HCT116 (cell line): Measurements from ENCODE around the gene SRRM1. TPM values are rescaled to one million over a fixed set of nuclear protein-coding genes. Genes with fewer than 3 reads are reported as not detected.

Source experiments
- ATAC-seq: fragments of 200-7000 bp; cut with Tn5 transposase; 2 replicates; pipeline ENCODE4 v1.9.1; 2020; ENCODE audit warnings: mild to moderate bottlenecking, moderate library complexity
- BruUV-seq: library from RNA; stranded (reverse); fragments of 400-500 nt; replicated peaks from 2 replicates; lab custom pipeline; 2021; lab: Mats Ljungman, UMichigan
- CTCF ChIA-PET: fragments of 300-600 bp; sonication (Branson Sonifier 250); formaldehyde crosslinking; loops from one replicate; lab custom pipeline; 2021; ENCODE audit warnings: antibody characterized with exemption; lab: Charles Lee
- POLR2A ChIA-PET: fragments of 300-600, 350-600 bp; sonication (Branson Sonifier 250); formaldehyde crosslinking; loops from one replicate; lab custom pipeline; 2021; ENCODE audit warnings: antibody characterized with exemption; lab: Charles Lee
- RAD21 ChIA-PET, 2 experiments: fragments of 300-600 bp; sonication (Branson Sonifier 250); formaldehyde crosslinking; loops; one replicate each; lab custom pipeline; 2023; ENCODE audit warnings: low total read pairs in 2 of 2; ENCODE audit not compliant: uncharacterized antibody in 2 of 2, unreplicated experiment in 2 of 2, low non-redundant PET in 1 of 2; lab: Charles Lee
- DNase-seq: peaks from one replicate; pipeline ENCODE4 v3.0.0-alpha.2; 2010; ENCODE audit warnings: low read depth, low spot score
- H2AFZ ChIP-seq: fragments of 200-600 bp; shearing (Covaris generic), sonication (generic); 2 replicates; pipeline ENCODE4 v1.6.1; 2017; ENCODE audit warnings: low read depth, mixed run types, mixed read lengths, antibody characterized with exemption, low read length; ENCODE audit not compliant: poor library complexity, severe bottlenecking
- H3K27ac ChIP-seq: 2 replicates; pipeline ENCODE4 v1.5.1; 2012; ENCODE audit warnings: low read depth, low read length
- H3K27me3 ChIP-seq: fragments of 200-600 bp; sonication (generic); 2 replicates; pipeline ENCODE4 v1.6.1; 2016; ENCODE audit warnings: mixed run types, low read length, mixed read lengths; ENCODE audit not compliant: insufficient read depth
- H3K36me3 ChIP-seq, 2 experiments: fragments of 200-500 bp in 1 of 2; fragments of 200-600 bp in 1 of 2; sonication (Bioruptor generic) in 1 of 2; sonication (generic) in 1 of 2; 2 replicates each; pipeline versions ENCODE4 v1.5.1 to v1.6.1; 2014 to 2016; ENCODE audit warnings: low read length in 2 of 2, inconsistent platforms in 1 of 2, mixed read lengths in 1 of 2, mixed run types in 1 of 2; ENCODE audit not compliant: insufficient read depth in 2 of 2, control insufficient read depth in 1 of 2
- H3K4me1 ChIP-seq, 2 experiments: fragments of 200-600 bp in 1 of 2; sonication (generic) in 1 of 2; 2 replicates each; pipeline versions ENCODE4 v1.5.1 to v1.6.1; 2012 to 2017; ENCODE audit warnings: low read length in 2 of 2, inconsistent platforms in 1 of 2, mild to moderate bottlenecking in 1 of 2, mixed read lengths in 1 of 2, mixed run types in 1 of 2, moderate library complexity in 1 of 2; ENCODE audit not compliant: insufficient read depth in 2 of 2, control insufficient read depth in 1 of 2
- H3K4me2 ChIP-seq: fragments of 200-600 bp; sonication (generic); 2 replicates; pipeline ENCODE4 v1.6.1; 2017; ENCODE audit warnings: mixed run types, low read length, mixed read lengths
- H3K4me3 ChIP-seq, 2 experiments: fragments of 200-600 bp in 1 of 2; sonication (generic) in 1 of 2; replicated peaks in 1 of 2; 2 replicates each; pipeline ENCODE4 v1.5.1; 2011 to 2016; ENCODE audit warnings: low read length in 2 of 2, control low read depth in 1 of 2, low read depth in 1 of 2, mild to moderate bottlenecking in 1 of 2, mixed read lengths in 1 of 2, mixed run types in 1 of 2
- H3K79me2 ChIP-seq: fragments of 200-600 bp; sonication (generic); 2 replicates; pipeline ENCODE4 v1.6.1; 2017; ENCODE audit warnings: mild to moderate bottlenecking, mixed run types, low read length, moderate library complexity, mixed read lengths; ENCODE audit not compliant: insufficient read depth
- H3K9ac ChIP-seq: fragments of 200-600 bp; sonication (generic); 2 replicates; pipeline ENCODE4 v1.6.1; 2016; ENCODE audit warnings: low read length, mixed read lengths
- H3K9me2 ChIP-seq: fragments of 200-600 bp; sonication (generic), shearing (Covaris generic); 2 replicates; pipeline ENCODE4 v1.6.1; 2017; ENCODE audit warnings: mixed run types, mild to moderate bottlenecking, moderate library complexity; ENCODE audit not compliant: insufficient read depth
- H3K9me3 ChIP-seq, 2 experiments: fragments of 200-500 bp in 1 of 2; fragments of 200-600 bp in 1 of 2; sonication (Bioruptor generic) in 1 of 2; sonication (generic) in 1 of 2; 2 replicates each; pipeline ENCODE4 v1.6.1; 2014 to 2017; ENCODE audit warnings: low read length in 2 of 2, mixed read lengths in 2 of 2, inconsistent platforms in 1 of 2, low read depth in 1 of 2, mild to moderate bottlenecking in 1 of 2, mixed run types in 1 of 2, moderate library complexity in 1 of 2; ENCODE audit not compliant: control insufficient read depth in 1 of 2, insufficient read depth in 1 of 2
- H4K20me1 ChIP-seq: fragments of 200-600 bp; sonication (generic), shearing (Covaris generic); 2 replicates; pipeline ENCODE4 v1.6.1; 2017; ENCODE audit warnings: mixed run types, mild to moderate bottlenecking, moderate library complexity; ENCODE audit not compliant: insufficient read depth
- CEBPB ChIP-seq: IDR thresholded peaks from 2 replicates; pipeline ENCODE4 v1.6.1; 2012; ENCODE audit warnings: low read depth
- EZH2phosphoT487 ChIP-seq: fragments of 200-600 bp; IDR thresholded peaks from 2 replicates; pipeline ENCODE4 v1.6.1; 2018; ENCODE audit warnings: antibody characterized with exemption, borderline replicate concordance
- POLR2A ChIP-seq: IDR thresholded peaks from 2 replicates; pipeline ENCODE4 v1.7.0; 2011; ENCODE audit warnings: borderline replicate concordance; ENCODE audit not compliant: insufficient read depth, insufficient read length; ENCODE audit errors: extremely low read depth
- POLR2AphosphoS5 ChIP-seq: IDR thresholded peaks from 2 replicates; pipeline ENCODE4 v1.6.1; 2011; ENCODE audit warnings: mild to moderate bottlenecking, low read depth, low read length, moderate library complexity
- RAD21 ChIP-seq: IDR thresholded peaks from 2 replicates; pipeline ENCODE4 v1.6.1; 2012; ENCODE audit warnings: low read depth, mild to moderate bottlenecking
- SIN3A ChIP-seq: IDR thresholded peaks from 2 replicates; pipeline ENCODE4 v1.6.1; 2012; ENCODE audit warnings: low read depth
- SP1 ChIP-seq: IDR thresholded peaks from 2 replicates; pipeline ENCODE4 v1.6.1; 2012; ENCODE audit warnings: low read depth
- YY1 ChIP-seq: IDR thresholded peaks from 2 replicates; pipeline ENCODE4 v1.6.1; 2011; ENCODE audit warnings: low read length, low read depth, moderate library complexity, mild to moderate bottlenecking; ENCODE audit not compliant: insufficient replicate concordance; ENCODE audit errors: extremely low read depth
- ZBTB33 ChIP-seq: IDR thresholded peaks from 2 replicates; pipeline ENCODE4 v1.6.1; 2011; ENCODE audit warnings: mild to moderate bottlenecking, low read length, moderate library complexity; ENCODE audit not compliant: insufficient replicate concordance; ENCODE audit errors: extremely low read depth
- ZFX ChIP-seq: fragments of 450-650 bp; IDR thresholded peaks from 2 replicates; pipeline ENCODE4 v1.6.1; 2017
- intact Hi-C: fragments of 100-400 bp; cut with micrococcal nuclease; formaldehyde crosslinking; loops from 2 replicates; pipeline ENCODE4 v1.10.0; 2022
- total RNA-seq: library from RNA; stranded (reverse); gene quantifications from one replicate; pipeline ENCODE4 v1.2.1, GENCODE V29; 2021; ENCODE audit not compliant: unreplicated experiment

SRRM1 gene
- total RNA-seq, 1 experiment from 2014 or later = 184 TPM

GRCh38 chr1:24639094-24639493 lies 4.0 kb upstream of the SRRM1 start:
- Histone ChIP-seq H3K27ac (no peak overlapping the region), H3K9me2 (no peaks in the 10 kb centered on the region), H3K4me1 (peaks cover 16 to 18% of the 10 kb centered on the region in 2 experiments; a peak in 3 of 4 replicates), H3K4me2 (no peak overlapping the region), H3K27me3 (no peaks in the 10 kb centered on the region), H2AFZ (no peak overlapping the region), H3K9ac (no peak overlapping the region), H3K79me2 (peaks cover 10% of the 10 kb centered on the region), H3K9me3 (no peaks in the 10 kb centered on the region), H3K36me3 (no peaks in the 10 kb centered on the region), H3K4me3 (no peak overlapping the region), H4K20me1 (peaks cover under 1% of the 10 kb centered on the region; the same call in 1 of the 2 replicates)
- no TSS peak for BruUV-seq
- DNase-seq (no peak), ATAC-seq (no peak)
- no peak for TF ChIP-seq RAD21
- no peak for TF ChIP-seq CEBPB
- POLR2A ChIA-PET = no interaction called here
- RAD21 ChIA-PET = interaction anchor here in 1 of 2 experiments (0.6 kb wide), 1 partner anchor 94 kb away, joined by 3 read pairs; no protein-coding TSS in a partner anchor
- intact Hi-C loops = no loop called here
- CTCF ChIA-PET = interaction anchor here (0.7 to 1.8 kb wide), 3 partner anchors 98 to 193 kb away, joined by 3 to 5 read pairs (median 3); no protein-coding TSS in a partner anchor

GRCh38 chr1:24639881-24640280 lies 3.2 kb upstream of the SRRM1 start:
- ChIA-PET RAD21 (no interaction called here), POLR2A (interaction anchor here (0.7 kb wide), 1 partner anchor 449 kb away, joined by 5 read pairs; no protein-coding TSS in a partner anchor)
- H3K79me2 ChIP-seq = peaks cover 18% of the 10 kb centered on the region
- no peaks in the 10 kb centered on the region for H3K9me2 ChIP-seq
- H3K27me3 ChIP-seq = no peaks in the 10 kb centered on the region
- H4K20me1 ChIP-seq = peaks cover 8% of the 10 kb centered on the region; the same call in 1 of the 2 replicates
- H3K9me3 ChIP-seq = no peaks in the 10 kb centered on the region
- H3K4me1 ChIP-seq = peaks cover 21 to 25% of the 10 kb centered on the region in 2 experiments; a peak in 3 of 4 replicates
- no peak overlapping the region for H3K27ac ChIP-seq
- DNase-seq = no peak
- TF ChIP-seq RAD21 (no peak), POLR2A (no peak), SP1 (no peak), ZFX (no peak), EZH2phosphoT487 (no peak), POLR2AphosphoS5 (no peak), SIN3A (no peak), YY1 (no peak), ZBTB33 (no peak)
- TF ChIP-seq, all 23 proteins: peak for 0
- H3K4me2 ChIP-seq = no peak overlapping the region
- intact Hi-C loops = no loop called here
- no TSS peak for BruUV-seq
- H2AFZ ChIP-seq = no peak overlapping the region
- no peak overlapping the region for H3K4me3 ChIP-seq
- no peaks in the 10 kb centered on the region for H3K36me3 ChIP-seq
- H3K9ac ChIP-seq = no peak overlapping the region
- CTCF ChIA-PET = no interaction called here
- no peak for ATAC-seq
